SK-N-DZ (cell line): ENCODE measurements around the gene CCDC97. TPM values are rescaled to one million over a fixed set of nuclear protein-coding genes. Genes with fewer than 3 reads are reported as not detected.
"Not testable (repeated sequence)": the region's sequence is repeated elsewhere in the genome, so short reads cannot be mapped to it uniquely, and the experiment has no call there.

Experiments used
- DNase-seq: peaks from one replicate; pipeline ENCODE4 v3.0.0-alpha.2; 2015; ENCODE audit warnings: low spot score
- polyA plus RNA-seq, 2 experiments: library from polyadenylated mRNA; depleted of rRNA; stranded (reverse); fragments of >200 nt; gene quantifications; 2 replicates each; pipeline ENCODE4 v1.2.3, GENCODE V29; 2014

Gene CCDC97
- polyA plus RNA-seq (2014; cell fraction: cytosol; rRNA removed), result 7.1 and 8.5 TPM in 2 replicates
- 5.3 and 5.6 TPM in 2 replicates for polyA plus RNA-seq (2014; cell fraction: nucleus; rRNA removed)

GRCh38 chr19:41310033-41310831 lies at the start of gene CCDC97:
Gene CCDC97, plus strand, starts transcription at chr19:41310172. Its CDS starts 139 bp downstream, at chr19:41310311.
- peak; percentile 88 for DNase-seq

DNA sequence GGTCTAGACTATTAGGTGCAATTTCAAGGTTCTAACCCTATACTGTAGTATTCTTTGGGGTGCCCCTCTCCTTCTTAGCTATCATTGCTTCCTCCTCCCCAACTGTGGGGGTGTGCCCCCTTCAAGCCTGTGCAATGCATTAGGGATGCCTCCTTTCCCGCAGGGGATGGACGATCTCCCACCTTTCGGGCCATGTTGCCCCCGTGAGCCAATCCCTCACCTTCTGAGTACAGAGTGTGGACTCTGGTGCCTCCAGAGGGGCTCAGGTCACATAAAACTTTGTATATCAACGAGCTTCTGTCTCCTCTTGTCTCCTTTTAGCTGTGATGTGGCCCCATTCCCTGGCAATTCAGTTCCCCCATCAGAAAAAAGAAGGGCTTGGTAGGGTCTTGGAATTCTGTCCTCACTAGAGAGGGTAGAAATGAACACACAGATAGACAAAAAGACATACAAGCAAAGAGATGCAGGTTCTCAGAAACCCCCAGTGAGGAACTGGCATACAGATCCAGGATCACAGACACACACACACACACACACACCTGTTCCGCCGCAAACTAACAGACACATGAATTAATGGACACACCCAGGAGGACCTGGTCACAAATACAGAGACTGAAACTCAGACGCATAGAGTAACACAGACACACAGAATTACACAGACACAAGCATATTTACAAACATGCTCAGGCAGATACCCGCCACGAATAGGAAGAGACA lies 48.3 kb upstream of the CCDC97 start:
- DNase-seq, result no peak

GRCh38 chr19:41263042-41263849 lies 46.7 kb upstream of the CCDC97 start:
- no peak for DNase-seq

DNA sequence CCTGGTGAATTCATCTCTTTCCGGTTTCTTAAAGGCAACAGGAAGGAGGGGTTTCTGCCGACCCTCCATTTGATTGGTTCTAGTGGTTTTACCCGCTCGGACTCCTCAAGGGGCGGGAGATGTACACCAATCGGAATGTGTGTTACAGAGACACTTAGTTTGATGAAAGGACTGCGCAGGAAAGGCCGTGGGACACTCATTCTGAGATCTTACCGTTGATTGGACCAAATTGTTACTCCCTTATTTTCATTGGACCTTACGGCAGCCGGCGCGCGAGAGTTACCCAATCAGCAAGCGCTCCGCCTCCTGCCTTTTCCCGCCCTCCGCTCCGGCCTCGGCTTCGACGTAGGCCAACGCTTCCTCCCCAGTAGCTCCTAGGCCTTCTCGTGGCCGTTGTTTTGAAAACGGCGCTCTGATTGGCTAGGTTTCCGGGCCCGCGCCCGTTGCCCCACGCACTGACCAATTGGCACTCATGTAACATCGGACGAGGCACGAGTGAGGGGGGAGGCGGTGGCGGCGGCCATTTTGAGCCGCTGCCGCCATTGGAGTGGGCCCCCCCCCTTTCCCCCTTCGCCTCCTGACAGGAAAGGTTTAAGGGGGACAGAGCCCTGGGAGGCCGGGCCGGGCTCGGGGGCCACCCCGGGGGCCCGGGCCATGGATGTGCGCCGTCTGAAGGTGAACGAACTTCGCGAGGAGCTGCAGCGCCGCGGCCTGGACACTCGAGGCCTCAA lies 46.0 kb upstream of the CCDC97 start, which contains the start of gene HNRNPUL1:
HNRNPUL1 (plus strand) TSS at position 523 of the 731 bp plus-strand sequence; CDS start at position 655, 132 bp downstream.
- peak; percentile 100 for DNase-seq

DNA sequence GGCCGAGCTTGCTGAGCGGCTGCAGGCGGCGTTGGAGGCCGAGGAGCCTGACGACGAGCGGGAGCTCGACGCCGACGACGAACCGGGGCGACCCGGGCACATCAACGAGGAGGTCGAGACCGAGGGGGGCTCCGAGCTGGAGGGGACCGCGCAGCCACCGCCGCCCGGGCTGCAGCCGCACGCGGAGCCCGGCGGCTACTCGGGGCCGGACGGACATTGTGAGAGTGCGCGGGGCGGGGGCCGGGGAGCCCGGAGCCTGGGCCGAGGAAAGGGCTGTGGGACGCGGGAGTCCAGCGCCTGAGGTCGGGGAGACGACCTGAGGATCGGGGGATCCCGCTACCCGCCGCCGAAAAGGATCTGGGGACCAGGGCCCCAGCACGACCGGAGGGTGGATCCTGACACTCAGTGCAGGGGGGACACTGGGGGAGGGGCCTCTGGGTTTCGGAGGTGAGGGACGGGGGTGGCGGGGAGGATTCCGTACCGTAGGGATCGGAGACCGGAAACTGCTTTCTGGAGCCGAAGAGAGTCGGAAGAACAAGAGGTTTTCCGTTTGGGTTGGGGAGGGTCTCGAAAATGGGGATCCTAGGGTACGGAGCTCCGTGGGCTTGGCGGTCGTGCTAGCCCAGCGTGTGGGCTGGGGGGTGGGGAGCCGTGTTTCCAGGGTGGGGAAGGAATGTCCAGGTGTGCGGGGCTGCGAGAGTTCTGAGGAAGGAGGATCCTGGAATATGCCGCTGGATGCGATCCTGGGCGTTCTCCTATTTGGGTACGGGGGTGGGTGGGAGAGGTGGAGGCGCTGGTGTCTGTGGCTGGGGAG lies 45.2 kb upstream of the CCDC97 start:
- DNase-seq, result no peak

GRCh38 chr19:41265395-41266153 lies 44.4 kb upstream of the CCDC97 start:
- no peak for DNase-seq

GRCh38 chr19:41269055-41269454 lies 40.9 kb upstream of the CCDC97 start:
- DNase-seq, result no peak

- DNase-seq, result no peak
Measured at GRCh38 chr19:41269571-41269970, 40.4 kb upstream of the CCDC97 start.

- no peak for DNase-seq
Measured at GRCh38 chr19:41273076-41273475, 36.9 kb upstream of the CCDC97 start.

DNA sequence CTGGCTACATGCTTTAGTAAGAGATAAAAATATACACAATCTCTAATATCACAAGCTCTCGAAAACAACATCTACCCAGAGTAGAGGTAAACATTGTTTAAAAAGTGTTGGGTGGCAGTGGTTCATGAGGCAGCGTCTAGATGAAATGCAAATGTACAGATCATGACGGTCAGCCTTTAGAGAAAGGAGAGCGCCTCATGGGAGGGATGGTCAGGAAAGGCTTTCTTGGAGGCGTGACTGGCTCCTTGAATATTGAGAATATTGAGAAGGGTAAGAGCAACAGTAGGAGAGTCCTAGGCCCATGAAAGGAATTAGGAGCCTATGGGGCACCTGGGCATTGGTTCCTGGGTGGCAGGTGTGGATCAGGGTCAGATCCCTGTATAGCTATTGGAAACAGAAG lies 35.2 kb upstream of the CCDC97 start:
- DNase-seq, result no peak

DNA sequence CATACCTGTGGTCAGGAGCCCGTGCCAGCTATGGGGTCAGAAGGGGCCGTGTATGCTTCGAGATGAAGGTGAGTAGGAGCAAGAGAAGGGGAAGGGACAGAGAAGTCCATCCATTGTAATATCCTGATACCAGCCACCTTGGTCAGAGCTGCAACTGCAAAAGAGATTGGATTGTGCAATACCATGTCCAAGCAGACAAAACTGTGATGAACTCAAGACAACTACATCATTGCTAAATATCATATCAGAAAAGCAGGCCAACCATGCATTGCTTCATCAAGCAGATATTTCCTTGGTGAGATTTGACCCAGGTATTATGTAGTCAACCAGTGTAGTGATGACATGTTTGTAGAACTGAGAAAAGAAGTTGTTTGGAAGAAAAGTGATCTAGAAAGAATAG lies 33.7 kb upstream of the CCDC97 start:
- no peak for DNase-seq

DNA sequence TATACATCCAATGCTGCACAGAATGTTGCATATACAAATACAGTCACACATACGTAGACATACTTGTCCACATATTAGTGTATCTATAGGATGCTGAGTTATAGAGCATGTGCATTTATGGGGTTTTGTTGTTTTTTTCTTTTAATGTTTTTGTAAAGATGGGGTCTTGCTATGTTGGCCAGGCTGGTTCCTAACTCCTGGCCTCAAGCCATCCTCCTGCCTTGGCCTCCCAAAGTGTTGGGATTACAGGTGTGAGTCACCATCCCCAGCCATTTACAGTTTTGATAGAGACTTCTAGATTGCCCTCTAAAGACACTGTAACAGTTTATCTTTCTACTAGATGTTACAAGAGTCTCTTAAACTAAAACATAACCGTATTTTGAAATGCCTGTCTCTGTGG lies 31.5 kb upstream of the CCDC97 start:
- DNase-seq, result no peak

GRCh38 chr19:41288673-41289530 lies 21.1 kb upstream of the CCDC97 start:
- no peak for DNase-seq

DNA sequence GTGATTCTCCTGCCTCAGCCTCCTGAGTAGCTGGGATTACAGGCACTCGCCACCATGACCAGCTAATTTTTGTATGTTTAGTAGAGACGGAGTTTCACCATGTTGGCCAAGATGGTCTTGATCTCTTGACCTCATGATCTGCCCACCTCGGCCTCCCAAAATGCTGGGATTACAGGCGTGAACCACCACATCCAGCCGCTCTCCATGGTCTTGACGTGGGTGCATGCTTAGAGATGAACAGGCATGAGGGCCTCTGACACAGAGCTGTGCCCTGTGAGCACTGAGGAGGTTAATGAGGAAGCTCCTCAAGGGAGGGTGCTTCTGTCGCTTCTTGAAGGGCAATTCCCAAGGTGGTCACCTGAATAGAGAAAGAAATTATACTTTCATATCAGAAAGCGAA lies 20.2 kb upstream of the CCDC97 start:
- not testable (repeated sequence) for DNase-seq

- no peak for DNase-seq
Measured at GRCh38 chr19:41294393-41294792, 15.6 kb upstream of the CCDC97 start.

GRCh38 chr19:41295499-41295898 lies 14.5 kb upstream of the CCDC97 start:
- DNase-seq, result no peak

- no peak for DNase-seq
Measured at GRCh38 chr19:41296433-41296871, 13.5 kb upstream of the CCDC97 start.

DNA sequence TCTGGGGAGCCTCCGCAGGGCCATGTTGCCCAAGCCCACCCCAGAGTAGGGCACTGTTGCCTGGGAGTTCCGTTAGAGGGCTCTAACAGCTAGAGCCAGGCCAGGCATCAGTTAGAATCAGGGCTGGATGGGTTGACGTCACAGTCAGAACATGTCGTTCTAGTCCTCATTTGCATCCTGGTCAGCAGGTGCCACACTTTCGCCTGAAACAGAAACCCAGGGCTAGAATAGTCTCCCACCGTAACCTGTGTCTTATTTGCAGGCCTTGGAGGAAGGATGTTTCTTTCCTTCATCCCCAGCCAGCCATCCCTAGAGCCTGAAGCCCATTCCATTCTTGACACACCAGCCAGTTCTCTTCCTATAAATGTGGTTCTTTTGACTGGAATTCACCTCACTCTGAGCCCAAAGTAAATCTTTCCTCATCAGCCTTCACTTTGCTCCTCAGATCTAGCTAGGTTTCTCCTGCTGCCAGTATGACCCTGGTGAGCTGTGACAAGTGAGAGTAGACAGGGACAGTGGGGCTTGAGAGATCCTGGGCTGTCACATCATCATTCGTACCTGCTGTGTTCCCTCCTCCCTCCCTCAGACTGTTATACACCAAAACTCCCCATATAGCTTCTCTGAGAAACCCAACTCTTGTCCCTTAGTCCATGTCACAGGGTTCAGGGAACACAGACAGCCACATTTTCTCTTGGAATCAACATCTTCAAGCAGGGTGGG lies 12.2 kb upstream of the CCDC97 start:
- DNase-seq, result no peak
